GM12878 (cell line): Measurements from ENCODE around the gene PRSS58. TPM values are rescaled to one million over a fixed set of nuclear protein-coding genes. Genes with fewer than 3 reads are reported as not detected.

ENCODE experiments used
- ATAC-seq: fragments of 200-7000 bp; cut with Tn5 transposase; 3 replicates; pipeline ENCODE4 v1.9.1; 2020; ENCODE audit warnings: mild to moderate bottlenecking, moderate library complexity
- BruUV-seq: library from RNA; stranded (reverse); fragments of 400-500 nt; replicated peaks from 2 replicates; lab custom pipeline; 2021; lab: Mats Ljungman, UMichigan
- CTCF ChIA-PET: fragments of 300-600 bp; sonication (Branson Sonifier 250); formaldehyde crosslinking; extraction: SDS; loops from one replicate; lab custom pipeline; 2021; ENCODE audit warnings: inconsistent platforms; lab: Yijun Ruan, JAX
- POLR2A ChIA-PET: fragments of 350-600 bp; formaldehyde crosslinking; extraction: SDS; loops from one replicate; lab custom pipeline; 2021; ENCODE audit warnings: inconsistent platforms; lab: Charles Lee
- RAD21 ChIA-PET: fragments of 300-600 bp; sonication (Branson Sonifier 250); formaldehyde crosslinking; loops from one replicate; lab custom pipeline; 2023; ENCODE audit warnings: antibody characterized with exemption; ENCODE audit not compliant: unreplicated experiment; lab: Charles Lee
- SMC1A ChIA-PET: fragments of 300-600 bp; sonication (Branson Sonifier 250); formaldehyde crosslinking; loops from one replicate; lab custom pipeline; 2023; ENCODE audit not compliant: unreplicated experiment, uncharacterized antibody; lab: Charles Lee
- DNase-seq: peaks from one replicate; pipeline ENCODE4 v3.0.0-alpha.2; 2011; ENCODE audit warnings: low read depth, low spot score
- FAIRE-seq: peaks from 3 replicates; lab custom pipeline; 2011; peaks lifted over from hg19 to GRCh38; lab: Jason Lieb, UNC
- H2AFZ ChIP-seq: 2 replicates; pipeline ENCODE4 v1.6.0; 2011; ENCODE audit warnings: low read depth, low read length, control low read depth; ENCODE audit not compliant: control insufficient read depth
- H3K27ac ChIP-seq: 2 replicates; pipeline ENCODE4 v1.5.1; 2011; ENCODE audit warnings: control low read depth; ENCODE audit not compliant: control insufficient read depth, insufficient read depth
- H3K27me3 ChIP-seq, 2 experiments: replicated peaks in 1 of 2; 2 replicates each; pipeline versions ENCODE4 v1.6.0 to v1.6.1; 2011; ENCODE audit warnings: low read length in 1 of 2; ENCODE audit not compliant: control insufficient read depth in 2 of 2, insufficient read depth in 2 of 2
- H3K36me3 ChIP-seq, 2 experiments: 2 replicates each; pipeline ENCODE4 v1.5.1; 2011; ENCODE audit warnings: low read length in 1 of 2; ENCODE audit not compliant: control insufficient read depth in 2 of 2, insufficient read depth in 2 of 2
- H3K4me1 ChIP-seq: 2 replicates; pipeline ENCODE4 v1.6.1; 2011; ENCODE audit warnings: mild to moderate bottlenecking, low read length, moderate library complexity, mixed read lengths; ENCODE audit not compliant: control insufficient read depth, insufficient read depth
- H3K4me2 ChIP-seq: 2 replicates; pipeline ENCODE4 v1.6.0; 2011; ENCODE audit warnings: control low read depth; ENCODE audit not compliant: control insufficient read depth, insufficient read depth
- H3K4me3 ChIP-seq: fragments of 200-600 bp; sonication (generic); 2 replicates; pipeline ENCODE4 v1.5.1; 2016
- H3K79me2 ChIP-seq: 2 replicates; pipeline ENCODE4 v1.6.0; 2011; ENCODE audit warnings: low read length; ENCODE audit not compliant: control insufficient read depth, insufficient read depth
- H3K9ac ChIP-seq: 2 replicates; pipeline ENCODE4 v1.8.0; 2011; ENCODE audit warnings: low read length, control low read depth, mixed read lengths; ENCODE audit not compliant: control insufficient read depth, insufficient read depth
- H3K9me3 ChIP-seq: replicated peaks from 3 replicates; pipeline ENCODE4 v1.5.1; 2011; ENCODE audit warnings: mild to moderate bottlenecking, low read length; ENCODE audit not compliant: control insufficient read depth, insufficient read depth
- H4K20me1 ChIP-seq: 2 replicates; pipeline ENCODE4 v1.6.0; 2011; ENCODE audit not compliant: control insufficient read depth, insufficient read depth
- ASH2L ChIP-seq: fragments of 300-600, 200-600 bp; sonication (generic); IDR thresholded peaks from 2 replicates; pipeline ENCODE4 v1.6.1; 2017; ENCODE audit warnings: low read depth, mild to moderate bottlenecking, borderline replicate concordance
- ATF3 ChIP-seq: IDR thresholded peaks from 2 replicates; pipeline ENCODE4 v1.6.1; 2011; ENCODE audit warnings: low read depth, mild to moderate bottlenecking, low read length, moderate library complexity, borderline replicate concordance; ENCODE audit errors: extremely low read depth
- MLLT1 ChIP-seq: fragments of 450-650 bp; IDR thresholded peaks from 2 replicates; pipeline ENCODE4 v1.6.1; 2016; ENCODE audit warnings: mild to moderate bottlenecking
- MTA2 ChIP-seq: fragments of 450-650 bp; IDR thresholded peaks from 2 replicates; pipeline ENCODE4 v1.6.1; 2016; ENCODE audit warnings: low read depth, mild to moderate bottlenecking, moderate library complexity
- POLR2AphosphoS5 ChIP-seq: IDR thresholded peaks from 2 replicates; pipeline ENCODE4 v1.6.1; 2011; ENCODE audit warnings: mild to moderate bottlenecking, low read length, inconsistent platforms
- PRDM15 ChIP-seq: fragments of 450-650 bp; formaldehyde crosslinking; IDR thresholded peaks from 2 replicates; pipeline ENCODE4 v1.4.0; 2020; ENCODE audit warnings: mild to moderate bottlenecking, moderate library complexity
- RELA ChIP-seq: fragments of 450-650 bp; IDR thresholded peaks from 2 replicates; pipeline ENCODE4 v1.8.0; 2014; ENCODE audit warnings: borderline replicate concordance; ENCODE audit not compliant: partially characterized antibody
- ZBTB33 ChIP-seq: fragments of 450-650 bp; IDR thresholded peaks from 2 replicates; pipeline ENCODE4 v1.6.1; 2017; ENCODE audit warnings: mild to moderate bottlenecking
- WGBS: methylation state at CpG from one replicate; pipeline ENCODE4 v1.1.6; 2016; ENCODE audit warnings: low lambda C conversion rate; ENCODE audit not compliant: insufficient replicate concordance, insufficient coverage; ENCODE audit errors: missing lambda C conversion rate; 5-methylcytosine and 5-hydroxymethylcytosine counted together
- in situ Hi-C: fragments of 300-500 bp; cut with MboI; formaldehyde crosslinking; loops from 9 replicates; pipeline ENCODE4 v1.14.3; 2018; ENCODE audit warnings: mixed read lengths
- intact Hi-C: fragments of 100-400 bp; cut with micrococcal nuclease; formaldehyde crosslinking; loops from one replicate; pipeline ENCODE4 v1.14.2; 2022; ENCODE audit not compliant: unreplicated experiment
- polyA plus RNA-seq, 11 experiments: library from polyadenylated mRNA; depleted of rRNA in 4 of 11; unstranded in 6 of 11; stranded (reverse) in 5 of 11; fragments of >200 nt; fragmentation: Nextera tagmentation in 4 of 11; fragmentation: Illumina TruSeq in 1 of 11; extraction: Ambion mirVana in 4 of 11; extraction: Trizol in 1 of 11; gene quantifications; 1 replicate in 1 of 11; 2 replicates in 10 of 11; pipeline versions ENCODE4 v1.2.1 to v1.2.3, GENCODE V29; 2011 to 2016; ENCODE audit warnings: inconsistent platforms in 2 of 11, missing spikeins in 2 of 11, low read depth in 1 of 11
- total RNA-seq, 4 experiments: library from RNA; depleted of rRNA in 3 of 4; stranded (reverse); fragments of >200 nt in 3 of 4; fragmentation: Illumina TruSeq in 1 of 4; extraction: Trizol in 1 of 4; gene quantifications; 2 replicates each; pipeline versions ENCODE4 v1.2.1 to v1.2.3, GENCODE V29; 2013 to 2021

The PRSS58 gene
- total and polyA plus RNA-seq, 10 of the 15 experiments (the other 5 are each of a cell fraction or from before 2014, with no cell fraction given) = not detected

- SMC1A ChIA-PET = no interaction called here
- H3K9me3 ChIP-seq = no peaks in the 10 kb centered on the region
- RAD21 ChIA-PET = no interaction called here
- no peaks in the 10 kb centered on the region for H3K79me2 ChIP-seq
- no peaks in the 10 kb centered on the region for H4K20me1 ChIP-seq
- TF ChIP-seq POLR2AphosphoS5 = no peak
- no peak for TF ChIP-seq RELA
- no peak for TF ChIP-seq PRDM15 (CRISPR knock-in tag)
- TF ChIP-seq MTA2 = no peak
- no peak for TF ChIP-seq MLLT1
- no peak for TF ChIP-seq ASH2L
- no peak for TF ChIP-seq ZBTB33
- TF ChIP-seq ATF3 = no peak
- POLR2A ChIA-PET = no interaction called here
- H3K27me3 ChIP-seq = no peaks in the 10 kb centered on the region; a peak in 1 of 4 replicates
- CTCF ChIA-PET = interaction anchor here (0.6 kb wide), 2 partner anchors 12 to 1795 kb away, joined by 3 read pairs; no protein-coding TSS in a partner anchor
- H3K27ac ChIP-seq = no peak overlapping the region
- ATAC-seq (no peak), DNase-seq (no peak), FAIRE-seq (no peak)
- H2AFZ ChIP-seq = no peak overlapping the region
- H3K9ac ChIP-seq = no peak overlapping the region
- H3K4me1 ChIP-seq = no peaks in the 10 kb centered on the region
- WGBS = 28% methylated on average over 7 of the region's 7 CpGs
- intact Hi-C loops = no loop called here
- BruUV-seq = no TSS peak
- no peak overlapping the region for H3K4me3 ChIP-seq
- no peak overlapping the region for H3K4me2 ChIP-seq
- in situ Hi-C loops = no loop called here
- no peaks in the 10 kb centered on the region for H3K36me3 ChIP-seq
These were observed 9.4 kb downstream of the PRSS58 start for GRCh38 chr7:142248166-142249160.
